Body of pancreas (tissue), 4 donors: ENCODE data around the gene ACAD10. TPM values are rescaled to one million over a fixed set of nuclear protein-coding genes. Genes with fewer than 3 reads are reported as not detected.

Source experiments
- ATAC-seq: fragments of 150-250 bp; one replicate; pipeline ENCODE4 v1.9.1; 2016
- DNase-seq, 4 donors: peaks; one replicate each; pipeline ENCODE4 v3.0.0-alpha.2; 2019
- H3K27ac ChIP-seq, 4 donors: fragments of 200-600 bp; sonication (generic); 1 replicate in 3 of 4; 2 replicates in 1 of 4; pipeline versions ENCODE4 v1.5.1 to v1.6.1; 2016 to 2019; ENCODE audit warnings: mild to moderate bottlenecking in 1 of 4, mixed read lengths in 1 of 4, moderate library complexity in 1 of 4
- H3K27me3 ChIP-seq, 2 donors: fragments of 200-600 bp; sonication (generic); one replicate each; pipeline ENCODE4 v1.6.0; 2016; ENCODE audit warnings: mild to moderate bottlenecking in 1 of 2
- H3K36me3 ChIP-seq, 2 donors: fragments of 200-600 bp; sonication (generic); replicated peaks in 1 of 2; 2 replicates each; pipeline ENCODE4 v1.5.1; 2016; ENCODE audit warnings: low read depth in 2 of 2; ENCODE audit not compliant: insufficient read depth in 1 of 2
- H3K4me1 ChIP-seq: fragments of 200-600 bp; sonication (generic); one replicate; pipeline ENCODE4 v1.6.0; 2016
- H3K4me3 ChIP-seq, 2 donors: fragments of 200-600 bp; sonication (generic); 1 replicate in 1 of 2; 2 replicates in 1 of 2; pipeline ENCODE4 v1.5.1; 2016 to 2019
- H3K9me3 ChIP-seq, 3 donors: fragments of 200-600 bp; sonication (generic); 1 replicate in 2 of 3; 2 replicates in 1 of 3; pipeline ENCODE4 v1.5.1; 2016
- CTCF ChIP-seq, 7 experiments: fragments of 450-650 bp in 4 of 7; fragments of 200-600 bp in 3 of 7; sonication (generic) in 3 of 7; IDR thresholded peaks; one replicate each; pipeline ENCODE4 v1.5.1; 2016 to 2019; ENCODE audit warnings: antibody characterized with exemption in 7 of 7
- POLR2A ChIP-seq, 3 donors: fragments of 450-650 bp; IDR thresholded peaks; one replicate each; pipeline ENCODE4 v1.6.1; 2016; ENCODE audit warnings: antibody characterized with exemption in 3 of 3, mild to moderate bottlenecking in 2 of 3
- WGBS, 2 donors: methylation state at CpG; one replicate each; pipeline ENCODE4 v1.1.5; 2017; 5-methylcytosine and 5-hydroxymethylcytosine counted together
- intact Hi-C: fragments of 100-400 bp; cut with DNase I; formaldehyde crosslinking; loops from one replicate; pipeline ENCODE4 v1.15.1; 2023
- total RNA-seq, 2 donors: library from RNA; depleted of rRNA; stranded (reverse); fragments of >200 nt; gene quantifications; one replicate each; pipeline ENCODE4 v1.1.0, GENCODE V29; 2016

The ACAD10 gene
- total RNA-seq, 2 donors from 2014 or later: 20.8 to 35.3 TPM

- no peaks in the 10 kb centered on the region for H3K4me1 ChIP-seq
- H3K9me3 ChIP-seq: no peaks in the 10 kb centered on the region
- DNase-seq (no peak), ATAC-seq (no peak)
- intact Hi-C loops: no loop called here
- 75 to 86% methylated on average over 1 to 4 of the region's 4 CpGs for WGBS, 2 donors
- H3K27me3 ChIP-seq: no peaks in the 10 kb centered on the region
- peaks cover 0 to 35% of the 10 kb centered on the region in 2 donors for H3K36me3 ChIP-seq
- no peak overlapping the region for H3K4me3 ChIP-seq
- TF ChIP-seq CTCF (IDR thresholded peaks at IDR 0.05) (no peak), POLR2A (IDR thresholded peaks at IDR 0.05) (no peak)
- no peak overlapping the region for H3K27ac ChIP-seq
These were observed 112.3 kb downstream of the ACAD10 start for GRCh38 chr12:111798182-111798581.

GRCh38 chr12:111799758-111800157 is 113.9 kb downstream of the ACAD10 start:
- no peak for ATAC-seq
- H3K4me1 ChIP-seq: no peaks in the 10 kb centered on the region
- no peak for TF ChIP-seq CTCF (IDR thresholded peaks at IDR 0.05)
- TF ChIP-seq POLR2A (IDR thresholded peaks at IDR 0.05): no peak
- H3K9me3 ChIP-seq: no peaks in the 10 kb centered on the region
- intact Hi-C loops: no loop called here
- H3K27me3 ChIP-seq: no peaks in the 10 kb centered on the region
- peaks cover 0 to 33% of the 10 kb centered on the region in 2 donors for H3K36me3 ChIP-seq
- H3K4me3 ChIP-seq: no peak overlapping the region
- DNase-seq: no peak
- no peak overlapping the region for H3K27ac ChIP-seq
- WGBS, 2 donors: 93 to 100% methylated on average over 5 to 9 of the region's 9 CpGs

- no peak for TF ChIP-seq CTCF (IDR thresholded peaks at IDR 0.05)
- TF ChIP-seq POLR2A (IDR thresholded peaks at IDR 0.05): no peak
- ATAC-seq: no peak
- Histone ChIP-seq H3K27ac (no peak overlapping the region), H3K4me1 (no peaks in the 10 kb centered on the region), H3K4me3 (no peak overlapping the region), H3K27me3 (no peaks in the 10 kb centered on the region), H3K9me3 (no peaks in the 10 kb centered on the region), H3K36me3 (peaks cover 0 to 34% of the 10 kb centered on the region in 2 donors)
- DNase-seq: no peak
- WGBS, 2 donors: 90 to 97% methylated on average over 6 of the region's 6 CpGs
- intact Hi-C loops: no loop called here
These were observed 117.3 kb downstream of the ACAD10 start for GRCh38 chr12:111803038-111803626.

GRCh38 chr12:111803851-111804250 is 118.0 kb downstream of the ACAD10 start:
- intact Hi-C loops: no loop called here
- no peak for TF ChIP-seq CTCF (IDR thresholded peaks at IDR 0.05)
- no peak for TF ChIP-seq POLR2A (IDR thresholded peaks at IDR 0.05)
- ATAC-seq (no peak), DNase-seq (no peak)
- no peaks in the 10 kb centered on the region for H3K4me1 ChIP-seq
- no peak overlapping the region for H3K4me3 ChIP-seq
- H3K27ac ChIP-seq: no peak overlapping the region
- no peaks in the 10 kb centered on the region for H3K9me3 ChIP-seq
- 94 to 99% methylated on average over 4 to 8 of the region's 8 CpGs for WGBS, 2 donors
- H3K36me3 ChIP-seq: peaks cover 0 to 34% of the 10 kb centered on the region in 2 donors
- H3K27me3 ChIP-seq: no peaks in the 10 kb centered on the region

GRCh38 chr12:111806304-111806703 is 120.5 kb downstream of the ACAD10 start:
- H3K4me3 ChIP-seq: no peak overlapping the region
- intact Hi-C loops: no loop called here
- ATAC-seq (no peak), DNase-seq (no peak)
- H3K27ac ChIP-seq: no peak overlapping the region
- TF ChIP-seq POLR2A (IDR thresholded peaks at IDR 0.05) (no peak), CTCF (IDR thresholded peaks at IDR 0.05) (no peak)
- no peaks in the 10 kb centered on the region for H3K27me3 ChIP-seq
- no peaks in the 10 kb centered on the region for H3K4me1 ChIP-seq
- 78 to 79% methylated on average over 4 of the region's 4 CpGs for WGBS, 2 donors
- no peaks in the 10 kb centered on the region for H3K9me3 ChIP-seq
- peaks cover 0 to 30% of the 10 kb centered on the region in 2 donors for H3K36me3 ChIP-seq
